Hepatocyte (in vitro differentiated cells): Measurements from ENCODE around the gene CATSPER3. TPM values are rescaled to one million over a fixed set of nuclear protein-coding genes. Genes with fewer than 3 reads are reported as not detected.

Experiments
- DNase-seq: peaks from one replicate; pipeline ENCODE4 v3.0.0-alpha.2; 2016; ENCODE audit warnings: low spot score
- H2AFZ ChIP-seq: fragments of 200-600 bp; sonication (generic); 2 replicates; pipeline ENCODE4 v1.6.0; 2016; ENCODE audit warnings: antibody characterized with exemption, mild to moderate bottlenecking
- H3K27ac ChIP-seq: fragments of 200-600 bp; sonication (generic); 2 replicates; pipeline ENCODE4 v1.5.1; 2016; ENCODE audit warnings: mild to moderate bottlenecking
- H3K27me3 ChIP-seq: fragments of 200-600 bp; sonication (generic); 2 replicates; pipeline ENCODE4 v1.6.1; 2016
- H3K36me3 ChIP-seq: fragments of 200-600 bp; sonication (generic); replicated peaks from 2 replicates; pipeline ENCODE4 v1.5.1; 2016; ENCODE audit warnings: low read depth; ENCODE audit not compliant: insufficient read depth
- H3K4me1 ChIP-seq: fragments of 200-600 bp; sonication (generic); 2 replicates; pipeline ENCODE4 v1.5.1; 2016; ENCODE audit warnings: mild to moderate bottlenecking, moderate library complexity; ENCODE audit not compliant: insufficient read depth
- H3K4me2 ChIP-seq: fragments of 200-600 bp; sonication (generic); 2 replicates; pipeline ENCODE4 v1.6.0; 2016
- H3K4me3 ChIP-seq: fragments of 200-600 bp; sonication (generic); 2 replicates; pipeline ENCODE4 v1.5.1; 2016; ENCODE audit warnings: mild to moderate bottlenecking
- H3K79me2 ChIP-seq: fragments of 200-600 bp; sonication (generic); 2 replicates; pipeline ENCODE4 v1.6.0; 2017; ENCODE audit warnings: mild to moderate bottlenecking
- H3K9me2 ChIP-seq: fragments of 200-600 bp; sonication (generic); replicated peaks from 2 replicates; pipeline ENCODE4 v1.6.0; 2017; ENCODE audit warnings: mild to moderate bottlenecking; ENCODE audit not compliant: insufficient read depth
- H3K9me3 ChIP-seq: fragments of 200-600 bp; sonication (generic); 2 replicates; pipeline ENCODE4 v1.5.1; 2016; ENCODE audit warnings: low read depth, mild to moderate bottlenecking
- H4K20me1 ChIP-seq: fragments of 200-600 bp; sonication (generic); 2 replicates; pipeline ENCODE4 v1.6.0; 2016; ENCODE audit warnings: mild to moderate bottlenecking; ENCODE audit not compliant: insufficient read depth, poor library complexity, severe bottlenecking
- EZH2 ChIP-seq: fragments of 200-600 bp; sonication (generic); IDR thresholded peaks from 2 replicates; pipeline ENCODE4 v1.6.1; 2016; ENCODE audit warnings: antibody characterized with exemption, mild to moderate bottlenecking, borderline replicate concordance
- EZH2phosphoT487 ChIP-seq: fragments of 200-600 bp; sonication (generic); IDR thresholded peaks from one replicate; pipeline ENCODE4 v1.6.1; 2018; ENCODE audit warnings: antibody characterized with exemption, mild to moderate bottlenecking, low read depth, moderate library complexity; ENCODE audit not compliant: unreplicated experiment, severe bottlenecking
- WGBS: methylation state at CpG from one replicate; pipeline ENCODE4 v1.1.6; 2016; ENCODE audit warnings: low lambda C conversion rate; ENCODE audit errors: missing lambda C conversion rate; 5-methylcytosine and 5-hydroxymethylcytosine counted together
- polyA plus RNA-seq: library from polyadenylated mRNA; unstranded; fragments of >200 nt; fragmentation: Nextera tagmentation; extraction: Ambion mirVana; gene quantifications from 2 replicates; pipeline ENCODE4 v1.2.1, GENCODE V29; 2016
- total RNA-seq: library from RNA; depleted of rRNA; stranded (reverse); fragments of >200 nt; gene quantifications from 2 replicates; pipeline ENCODE4 v1.2.3, GENCODE V29; 2014
- TF ChIP-seq, protein P1 (sequence below): fragments of 200-600 bp; sonication (generic); IDR thresholded peaks from 2 replicates; pipeline ENCODE4 v1.5.1; 2016; ENCODE audit warnings: antibody characterized with exemption, mild to moderate bottlenecking; ENCODE audit not compliant: poor library complexity

The CATSPER3 gene
- total and polyA plus RNA-seq, 2 experiments from 2014 or later: 0.59 TPM; not detected in 1

GRCh38 chr5:135034963-135035677 is 67.4 kb downstream of the CATSPER3 start:
- WGBS: 51% methylated on average over 14 of the region's 14 CpGs
- Histone ChIP-seq H3K4me2 (peak overlapping the region; percentile 84), H2AFZ (no peak overlapping the region)

GRCh38 chr5:135035678-135036030 is 67.9 kb downstream of the CATSPER3 start:
- no peak overlapping the region for H2AFZ ChIP-seq
- WGBS: 79% methylated on average over 6 of the region's 6 CpGs
- no peaks in the 10 kb centered on the region for H3K36me3 ChIP-seq
- H3K4me1 ChIP-seq: peaks cover 33% of the 10 kb centered on the region
- no peak overlapping the region for H3K4me3 ChIP-seq
- peaks cover 76% of the 10 kb centered on the region for H3K79me2 ChIP-seq
- H3K27me3 ChIP-seq: peaks cover 65% of the 10 kb centered on the region
- peak overlapping the region; percentile 97 for H3K27ac ChIP-seq
- H3K9me3 ChIP-seq: no peaks in the 10 kb centered on the region
- H3K4me2 ChIP-seq: peak overlapping the region; percentile 84
- H4K20me1 ChIP-seq: peaks cover 18% of the 10 kb centered on the region
- TF ChIP-seq, protein P1, sequence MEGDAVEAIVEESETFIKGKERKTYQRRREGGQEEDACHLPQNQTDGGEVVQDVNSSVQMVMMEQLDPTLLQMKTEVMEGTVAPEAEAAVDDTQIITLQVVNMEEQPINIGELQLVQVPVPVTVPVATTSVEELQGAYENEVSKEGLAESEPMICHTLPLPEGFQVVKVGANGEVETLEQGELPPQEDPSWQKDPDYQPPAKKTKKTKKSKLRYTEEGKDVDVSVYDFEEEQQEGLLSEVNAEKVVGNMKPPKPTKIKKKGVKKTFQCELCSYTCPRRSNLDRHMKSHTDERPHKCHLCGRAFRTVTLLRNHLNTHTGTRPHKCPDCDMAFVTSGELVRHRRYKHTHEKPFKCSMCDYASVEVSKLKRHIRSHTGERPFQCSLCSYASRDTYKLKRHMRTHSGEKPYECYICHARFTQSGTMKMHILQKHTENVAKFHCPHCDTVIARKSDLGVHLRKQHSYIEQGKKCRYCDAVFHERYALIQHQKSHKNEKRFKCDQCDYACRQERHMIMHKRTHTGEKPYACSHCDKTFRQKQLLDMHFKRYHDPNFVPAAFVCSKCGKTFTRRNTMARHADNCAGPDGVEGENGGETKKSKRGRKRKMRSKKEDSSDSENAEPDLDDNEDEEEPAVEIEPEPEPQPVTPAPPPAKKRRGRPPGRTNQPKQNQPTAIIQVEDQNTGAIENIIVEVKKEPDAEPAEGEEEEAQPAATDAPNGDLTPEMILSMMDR: no peak
- TF ChIP-seq EZH2phosphoT487: no peak
- no peak for DNase-seq
- no peaks in the 10 kb centered on the region for H3K9me2 ChIP-seq

More at GRCh38 chr5:135034963-135035677, 67.4 kb downstream of the CATSPER3 start:
- Histone ChIP-seq H3K36me3 (no peaks in the 10 kb centered on the region), H3K9me3 (no peaks in the 10 kb centered on the region), H4K20me1 (peaks cover 18% of the 10 kb centered on the region), H3K4me3 (peak overlapping the region; percentile 26), H3K9me2 (no peaks in the 10 kb centered on the region), H3K27me3 (peaks cover 65% of the 10 kb centered on the region), H3K79me2 (peaks cover 81% of the 10 kb centered on the region), H3K27ac (peak overlapping the region; percentile 97), H3K4me1 (peaks cover 28% of the 10 kb centered on the region)
- DNase-seq: no peak
- TF ChIP-seq EZH2phosphoT487 (no peak), EZH2 (no peak)
- TF ChIP-seq, protein P1: no peak

DNA sequence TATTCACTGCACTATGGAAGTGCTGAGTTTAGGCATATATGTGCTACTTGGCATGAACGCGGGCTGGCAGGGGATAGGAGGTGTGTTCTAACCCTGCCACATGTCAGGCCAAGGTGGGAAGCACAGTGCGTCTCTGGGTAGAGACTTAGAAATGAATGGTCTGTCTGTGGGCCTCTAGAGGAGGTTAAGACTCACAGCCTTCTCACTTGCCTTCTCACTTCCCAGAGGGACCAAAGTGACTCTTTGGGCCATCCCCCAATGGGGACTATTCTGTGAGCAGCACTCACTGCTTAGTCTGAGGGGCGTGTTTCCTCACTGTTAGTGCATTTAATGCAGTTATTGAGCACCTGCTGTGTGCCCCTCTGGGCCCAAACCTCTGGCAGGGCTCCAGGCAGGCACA is 68.7 kb downstream of the CATSPER3 start:
- Histone ChIP-seq H3K9me2 (no peaks in the 10 kb centered on the region), H3K27ac (no peak overlapping the region), H4K20me1 (peaks cover 18% of the 10 kb centered on the region), H2AFZ (no peak overlapping the region), H3K79me2 (peaks cover 69% of the 10 kb centered on the region), H3K4me3 (no peak overlapping the region), H3K27me3 (peaks cover 67% of the 10 kb centered on the region), H3K36me3 (no peaks in the 10 kb centered on the region), H3K4me2 (no peak overlapping the region), H3K4me1 (peaks cover 33% of the 10 kb centered on the region), H3K9me3 (no peaks in the 10 kb centered on the region)
- 71% methylated on average over 4 of the region's 4 CpGs for WGBS
- TF ChIP-seq EZH2phosphoT487: no peak
- TF ChIP-seq EZH2: no peak
- TF ChIP-seq, protein P1: no peak
- DNase-seq: no peak
